SK-N-SH treated with all-trans-retinoic acid at 6 μM for 48 hours (cell line): ENCODE data around the gene SMOC2.

Source experiments
- ATAC-seq: fragments of 200-7000 bp; cut with Tn5 transposase; 3 replicates; pipeline ENCODE4 v1.9.1; 2020; ENCODE audit warnings: mild to moderate bottlenecking, moderate library complexity
- ARNTL ChIP-seq: fragments of 450-650 bp; formaldehyde crosslinking; IDR thresholded peaks from 2 replicates; pipeline ENCODE4 v1.5.0; 2020; ENCODE audit warnings: low read depth, mild to moderate bottlenecking, moderate library complexity, borderline replicate concordance
- BACH2 ChIP-seq: fragments of 250-450 bp; sonication (Bioruptor Pico); IDR thresholded peaks from 2 replicates; pipeline ENCODE4 v1.9.0; 2021; ENCODE audit warnings: mild to moderate bottlenecking, borderline replicate concordance
- ESRRG ChIP-seq: fragments of 250-450 bp; sonication (Bioruptor Pico); IDR thresholded peaks from 2 replicates; pipeline ENCODE4 v1.6.1; 2021; ENCODE audit warnings: mild to moderate bottlenecking
- GLIS3 ChIP-seq: fragments of 250-450 bp; sonication (Bioruptor Pico); IDR thresholded peaks from 2 replicates; pipeline ENCODE4 v1.5.0; 2020; ENCODE audit warnings: mild to moderate bottlenecking, moderate library complexity
- OSR1 ChIP-seq: fragments of 250-450 bp; sonication (Bioruptor Pico); IDR thresholded peaks from 2 replicates; pipeline ENCODE4 v1.8.0; 2022; ENCODE audit warnings: moderate library complexity, mild to moderate bottlenecking, inconsistent platforms
- RARB ChIP-seq: fragments of 250-450 bp; sonication (Bioruptor Pico); IDR thresholded peaks from 2 replicates; pipeline ENCODE4 v1.8.0; 2021; ENCODE audit warnings: mild to moderate bottlenecking, moderate library complexity
- SNAI2 ChIP-seq: fragments of 250-450 bp; sonication (Bioruptor Pico); IDR thresholded peaks from 2 replicates; pipeline ENCODE4 v1.5.0; 2020; ENCODE audit warnings: mild to moderate bottlenecking, moderate library complexity
- TCF4 ChIP-seq: fragments of 250-450 bp; sonication (Bioruptor Pico); IDR thresholded peaks from 2 replicates; pipeline ENCODE4 v1.8.0; 2021; ENCODE audit warnings: mild to moderate bottlenecking, moderate library complexity, borderline replicate concordance
- TOX ChIP-seq: fragments of 250-450 bp; sonication (Bioruptor Pico); IDR thresholded peaks from 2 replicates; pipeline ENCODE4 v1.8.0; 2021; ENCODE audit warnings: mild to moderate bottlenecking, moderate library complexity, borderline replicate concordance
- ZC3H10 ChIP-seq: fragments of 250-450 bp; sonication (Bioruptor Pico); IDR thresholded peaks from 2 replicates; pipeline ENCODE4 v1.5.1; 2021; ENCODE audit warnings: mild to moderate bottlenecking, moderate library complexity
- ZFP3 ChIP-seq: fragments of 250-450 bp; sonication (Bioruptor Pico); IDR thresholded peaks from 2 replicates; pipeline ENCODE4 v1.5.0; 2020; ENCODE audit warnings: mild to moderate bottlenecking, moderate library complexity
- ZFP30 ChIP-seq: fragments of 450-650 bp; formaldehyde crosslinking; IDR thresholded peaks from 2 replicates; pipeline ENCODE4 v1.5.0; 2022; ENCODE audit warnings: mild to moderate bottlenecking, moderate library complexity
- ZNF565 ChIP-seq: fragments of 450-650 bp; formaldehyde crosslinking; conservative IDR thresholded peaks from 2 replicates; pipeline ENCODE4 v1.5.0; 2020; ENCODE audit warnings: low read depth, mild to moderate bottlenecking, moderate library complexity
- ZNF70 ChIP-seq: fragments of 450-650 bp; formaldehyde crosslinking; IDR thresholded peaks from 2 replicates; pipeline ENCODE4 v1.5.0; 2020; ENCODE audit warnings: mild to moderate bottlenecking, moderate library complexity
- ZNF8 ChIP-seq: fragments of 450-650 bp; formaldehyde crosslinking; IDR thresholded peaks from 2 replicates; pipeline ENCODE4 v1.5.0; 2020; ENCODE audit warnings: mild to moderate bottlenecking, moderate library complexity
- TF ChIP-seq, protein P1 (sequence below): fragments of 250-450 bp; sonication (Bioruptor Pico); IDR thresholded peaks from 2 replicates; pipeline ENCODE4 v1.8.0; 2020; ENCODE audit warnings: mild to moderate bottlenecking, moderate library complexity, borderline replicate concordance
- TF ChIP-seq, protein P2 (sequence below): fragments of 250-450 bp; sonication (Bioruptor Pico); IDR thresholded peaks from 2 replicates; pipeline ENCODE4 v1.8.0; 2021; ENCODE audit warnings: low read depth, mild to moderate bottlenecking, moderate library complexity, borderline replicate concordance
- TF ChIP-seq, protein P3 (sequence below): fragments of 250-450 bp; sonication (Bioruptor Pico); IDR thresholded peaks from 2 replicates; pipeline ENCODE4 v1.5.0; 2020; ENCODE audit warnings: mild to moderate bottlenecking, moderate library complexity
- TF ChIP-seq, protein P4 (sequence below): fragments of 250-450 bp; sonication (Bioruptor Pico); IDR thresholded peaks from 2 replicates; pipeline ENCODE4 v1.5.1; 2020; ENCODE audit warnings: low read depth, mild to moderate bottlenecking, moderate library complexity

Gene SMOC2

DNA sequence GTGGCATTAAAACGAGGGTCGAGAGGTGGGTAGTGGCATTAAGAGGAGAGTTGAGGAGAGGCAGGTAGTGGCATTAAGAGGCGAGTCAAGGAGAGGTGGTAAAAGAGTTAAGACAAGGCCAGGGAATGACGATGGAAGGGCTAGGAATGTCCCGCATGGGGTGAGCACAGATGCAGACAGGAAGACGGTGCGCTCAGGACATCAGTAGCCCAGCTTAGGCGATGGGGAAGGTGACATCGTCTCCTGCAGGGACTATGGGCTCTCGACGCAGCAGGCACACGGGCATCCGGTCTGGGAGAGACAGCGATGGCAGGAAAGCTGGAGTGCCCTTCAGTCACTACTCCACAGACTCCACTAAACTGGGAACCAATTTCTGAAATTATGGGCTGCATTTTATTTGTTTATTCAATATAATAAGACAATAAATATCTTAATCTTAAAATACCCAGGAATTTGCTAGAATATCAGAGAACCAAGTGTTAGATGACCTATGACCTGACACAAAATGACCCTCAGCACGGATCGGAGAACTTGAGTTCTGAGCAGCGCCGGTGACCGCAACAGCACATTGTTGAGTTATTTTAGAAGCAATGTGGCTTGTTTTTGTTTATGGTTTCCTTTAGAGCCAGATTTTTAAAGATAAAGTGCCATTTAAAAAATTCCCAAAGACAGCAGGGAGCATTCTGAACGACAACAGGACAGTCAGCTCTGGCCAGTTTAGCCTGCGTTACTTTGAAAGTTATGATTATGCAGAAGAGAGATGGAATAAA is 177.7 kb downstream of the SMOC2 start (continued):
- TF ChIP-seq, protein P1, sequence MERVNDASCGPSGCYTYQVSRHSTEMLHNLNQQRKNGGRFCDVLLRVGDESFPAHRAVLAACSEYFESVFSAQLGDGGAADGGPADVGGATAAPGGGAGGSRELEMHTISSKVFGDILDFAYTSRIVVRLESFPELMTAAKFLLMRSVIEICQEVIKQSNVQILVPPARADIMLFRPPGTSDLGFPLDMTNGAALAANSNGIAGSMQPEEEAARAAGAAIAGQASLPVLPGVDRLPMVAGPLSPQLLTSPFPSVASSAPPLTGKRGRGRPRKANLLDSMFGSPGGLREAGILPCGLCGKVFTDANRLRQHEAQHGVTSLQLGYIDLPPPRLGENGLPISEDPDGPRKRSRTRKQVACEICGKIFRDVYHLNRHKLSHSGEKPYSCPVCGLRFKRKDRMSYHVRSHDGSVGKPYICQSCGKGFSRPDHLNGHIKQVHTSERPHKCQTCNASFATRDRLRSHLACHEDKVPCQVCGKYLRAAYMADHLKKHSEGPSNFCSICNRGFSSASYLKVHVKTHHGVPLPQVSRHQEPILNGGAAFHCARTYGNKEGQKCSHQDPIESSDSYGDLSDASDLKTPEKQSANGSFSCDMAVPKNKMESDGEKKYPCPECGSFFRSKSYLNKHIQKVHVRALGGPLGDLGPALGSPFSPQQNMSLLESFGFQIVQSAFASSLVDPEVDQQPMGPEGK: no peak
- TF ChIP-seq, protein P2, sequence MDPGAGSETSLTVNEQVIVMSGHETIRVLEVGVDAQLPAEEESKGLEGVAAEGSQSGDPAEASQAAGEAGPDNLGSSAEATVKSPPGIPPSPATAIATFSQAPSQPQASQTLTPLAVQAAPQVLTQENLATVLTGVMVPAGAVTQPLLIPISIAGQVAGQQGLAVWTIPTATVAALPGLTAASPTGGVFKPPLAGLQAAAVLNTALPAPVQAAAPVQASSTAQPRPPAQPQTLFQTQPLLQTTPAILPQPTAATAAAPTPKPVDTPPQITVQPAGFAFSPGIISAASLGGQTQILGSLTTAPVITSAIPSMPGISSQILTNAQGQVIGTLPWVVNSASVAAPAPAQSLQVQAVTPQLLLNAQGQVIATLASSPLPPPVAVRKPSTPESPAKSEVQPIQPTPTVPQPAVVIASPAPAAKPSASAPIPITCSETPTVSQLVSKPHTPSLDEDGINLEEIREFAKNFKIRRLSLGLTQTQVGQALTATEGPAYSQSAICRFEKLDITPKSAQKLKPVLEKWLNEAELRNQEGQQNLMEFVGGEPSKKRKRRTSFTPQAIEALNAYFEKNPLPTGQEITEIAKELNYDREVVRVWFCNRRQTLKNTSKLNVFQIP: no peak

DNA sequence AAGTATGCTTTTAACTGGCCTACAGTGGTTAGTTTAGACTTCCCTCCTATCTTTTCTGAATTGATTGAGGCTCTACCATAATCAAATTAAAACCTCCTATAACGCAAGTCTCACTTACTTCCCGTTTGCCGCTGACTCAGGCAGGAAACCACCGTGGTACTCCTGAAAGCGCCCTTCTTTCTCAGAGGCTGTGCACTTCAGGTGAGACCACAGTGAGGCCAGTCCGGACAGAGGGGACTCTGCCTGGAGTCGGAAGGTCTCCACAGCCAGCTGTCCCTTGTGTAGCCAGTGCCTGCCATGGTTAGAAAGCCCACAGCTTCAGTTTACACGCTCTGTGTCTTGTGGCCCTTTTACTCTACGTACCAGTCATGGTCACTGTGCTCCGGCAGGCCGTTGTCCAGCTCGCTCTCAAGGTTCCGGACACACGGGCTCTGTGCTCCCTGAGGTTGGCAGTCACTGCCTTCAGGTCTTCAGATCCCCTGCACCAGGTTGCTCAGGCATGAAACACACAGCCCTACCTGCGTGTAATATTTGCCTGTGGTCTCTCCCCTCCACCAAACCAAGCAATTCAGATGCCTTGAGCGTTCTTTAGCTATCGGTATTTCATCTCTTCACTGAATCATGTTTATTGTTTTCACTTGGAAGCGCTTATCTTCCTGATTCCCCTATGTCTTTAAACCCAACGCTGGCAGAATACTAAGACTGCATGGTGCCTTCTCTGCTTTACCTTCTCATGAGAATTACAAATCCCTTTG is 178.8 kb downstream of the SMOC2 start:
- TF ChIP-seq ARNTL (CRISPR knock-in tag): no peak
- no peak for TF ChIP-seq ZC3H10 (CRISPR knock-in tag)
- no peak for TF ChIP-seq OSR1
- no peak for TF ChIP-seq ZNF8 (CRISPR knock-in tag)
- TF ChIP-seq, protein P3, sequence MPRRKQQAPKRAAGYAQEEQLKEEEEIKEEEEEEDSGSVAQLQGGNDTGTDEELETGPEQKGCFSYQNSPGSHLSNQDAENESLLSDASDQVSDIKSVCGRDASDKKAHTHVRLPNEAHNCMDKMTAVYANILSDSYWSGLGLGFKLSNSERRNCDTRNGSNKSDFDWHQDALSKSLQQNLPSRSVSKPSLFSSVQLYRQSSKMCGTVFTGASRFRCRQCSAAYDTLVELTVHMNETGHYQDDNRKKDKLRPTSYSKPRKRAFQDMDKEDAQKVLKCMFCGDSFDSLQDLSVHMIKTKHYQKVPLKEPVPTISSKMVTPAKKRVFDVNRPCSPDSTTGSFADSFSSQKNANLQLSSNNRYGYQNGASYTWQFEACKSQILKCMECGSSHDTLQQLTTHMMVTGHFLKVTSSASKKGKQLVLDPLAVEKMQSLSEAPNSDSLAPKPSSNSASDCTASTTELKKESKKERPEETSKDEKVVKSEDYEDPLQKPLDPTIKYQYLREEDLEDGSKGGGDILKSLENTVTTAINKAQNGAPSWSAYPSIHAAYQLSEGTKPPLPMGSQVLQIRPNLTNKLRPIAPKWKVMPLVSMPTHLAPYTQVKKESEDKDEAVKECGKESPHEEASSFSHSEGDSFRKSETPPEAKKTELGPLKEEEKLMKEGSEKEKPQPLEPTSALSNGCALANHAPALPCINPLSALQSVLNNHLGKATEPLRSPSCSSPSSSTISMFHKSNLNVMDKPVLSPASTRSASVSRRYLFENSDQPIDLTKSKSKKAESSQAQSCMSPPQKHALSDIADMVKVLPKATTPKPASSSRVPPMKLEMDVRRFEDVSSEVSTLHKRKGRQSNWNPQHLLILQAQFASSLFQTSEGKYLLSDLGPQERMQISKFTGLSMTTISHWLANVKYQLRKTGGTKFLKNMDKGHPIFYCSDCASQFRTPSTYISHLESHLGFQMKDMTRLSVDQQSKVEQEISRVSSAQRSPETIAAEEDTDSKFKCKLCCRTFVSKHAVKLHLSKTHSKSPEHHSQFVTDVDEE (CRISPR knock-in tag): no peak
- no peak for TF ChIP-seq ZFP3 (CRISPR knock-in tag)
- TF ChIP-seq, protein P2: no peak
- no peak for TF ChIP-seq GLIS3 (CRISPR knock-in tag)
- no peak for TF ChIP-seq TCF4 (CRISPR knock-in tag)
- no peak for TF ChIP-seq BACH2 (CRISPR knock-in tag)
- TF ChIP-seq RARB (CRISPR knock-in tag): no peak
- no peak for TF ChIP-seq ZNF70 (CRISPR knock-in tag)
- TF ChIP-seq, protein P1: no peak
- no peak for TF ChIP-seq TOX
- TF ChIP-seq SNAI2 (CRISPR knock-in tag): no peak
- ATAC-seq: no peak

DNA sequence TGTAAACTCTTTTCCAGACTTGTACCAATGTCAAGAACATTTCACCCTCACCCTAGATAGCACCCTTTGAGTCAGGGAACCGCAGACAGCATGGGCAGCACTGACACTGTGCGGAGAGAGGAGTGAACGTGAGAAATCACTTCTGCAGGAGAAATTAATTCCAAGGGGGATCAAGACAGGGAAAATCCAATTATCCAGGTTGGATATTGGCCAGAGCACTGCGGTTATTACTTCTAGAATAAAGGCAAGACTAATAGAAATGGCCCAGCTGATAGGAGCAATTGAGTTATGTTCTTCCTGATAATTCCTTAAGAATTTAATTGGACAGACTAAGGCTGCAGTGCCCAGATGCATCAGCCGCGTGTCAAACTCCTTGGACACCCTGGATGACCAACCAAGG is 179.6 kb downstream of the SMOC2 start:
- ATAC-seq: no peak
- TF ChIP-seq ZNF70 (CRISPR knock-in tag) (no peak), ARNTL (CRISPR knock-in tag) (no peak), GLIS3 (CRISPR knock-in tag) (no peak), ZNF8 (CRISPR knock-in tag) (no peak), ESRRG (CRISPR knock-in tag) (no peak), ZC3H10 (CRISPR knock-in tag) (no peak), BACH2 (CRISPR knock-in tag) (no peak), ZNF565 (CRISPR knock-in tag) (no peak), ZFP30 (CRISPR knock-in tag) (no peak)
- TF ChIP-seq, protein P1: no peak
- TF ChIP-seq, protein P4, sequence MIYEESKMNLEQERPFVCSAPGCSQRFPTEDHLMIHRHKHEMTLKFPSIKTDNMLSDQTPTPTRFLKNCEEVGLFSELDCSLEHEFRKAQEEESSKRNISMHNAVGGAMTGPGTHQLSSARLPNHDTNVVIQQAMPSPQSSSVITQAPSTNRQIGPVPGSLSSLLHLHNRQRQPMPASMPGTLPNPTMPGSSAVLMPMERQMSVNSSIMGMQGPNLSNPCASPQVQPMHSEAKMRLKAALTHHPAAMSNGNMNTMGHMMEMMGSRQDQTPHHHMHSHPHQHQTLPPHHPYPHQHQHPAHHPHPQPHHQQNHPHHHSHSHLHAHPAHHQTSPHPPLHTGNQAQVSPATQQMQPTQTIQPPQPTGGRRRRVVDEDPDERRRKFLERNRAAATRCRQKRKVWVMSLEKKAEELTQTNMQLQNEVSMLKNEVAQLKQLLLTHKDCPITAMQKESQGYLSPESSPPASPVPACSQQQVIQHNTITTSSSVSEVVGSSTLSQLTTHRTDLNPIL: no peak
- TF ChIP-seq, protein P3 (CRISPR knock-in tag): no peak
